Smooth muscle cell (in vitro differentiated cells): ENCODE data around the gene FEV. TPM values are rescaled to one million over a fixed set of nuclear protein-coding genes. Genes with fewer than 3 reads are reported as not detected.

ENCODE experiments used
- DNase-seq: peaks from one replicate; lab custom pipeline; 2025; ENCODE audit not compliant: unreplicated experiment; lab: John Stamatoyannopoulos, UW
- H2AFZ ChIP-seq: fragments of 200-600 bp; sonication (generic); 2 replicates; pipeline ENCODE4 v1.6.0; 2016; ENCODE audit warnings: antibody characterized with exemption, low read depth, mild to moderate bottlenecking
- H3F3A ChIP-seq: fragments of 200-600 bp; sonication (generic); 2 replicates; pipeline ENCODE4 v1.6.0; 2017; ENCODE audit warnings: antibody characterized with exemption, low read depth
- H3K27ac ChIP-seq: fragments of 200-600 bp; sonication (generic); 2 replicates; pipeline ENCODE4 v1.5.1; 2016; ENCODE audit warnings: low read depth, mild to moderate bottlenecking
- H3K27me3 ChIP-seq: fragments of 200-600 bp; sonication (generic); 2 replicates; pipeline ENCODE4 v1.6.1; 2016; ENCODE audit warnings: low read depth, mild to moderate bottlenecking
- H3K36me3 ChIP-seq: fragments of 200-600 bp; sonication (generic); 2 replicates; pipeline ENCODE4 v1.5.1; 2016; ENCODE audit warnings: low read depth
- H3K4me1 ChIP-seq: fragments of 200-600 bp; sonication (generic); 2 replicates; pipeline ENCODE4 v1.5.1; 2016; ENCODE audit warnings: low read depth
- H3K4me2 ChIP-seq: fragments of 200-600 bp; sonication (generic); 2 replicates; pipeline ENCODE4 v1.6.0; 2016; ENCODE audit warnings: mild to moderate bottlenecking
- H3K4me3 ChIP-seq: fragments of 200-600 bp; sonication (generic); 2 replicates; pipeline ENCODE4 v1.5.1; 2016; ENCODE audit warnings: mild to moderate bottlenecking
- H3K79me2 ChIP-seq: fragments of 200-600 bp; sonication (generic); 2 replicates; pipeline ENCODE4 v1.6.0; 2016; ENCODE audit warnings: low read depth, mild to moderate bottlenecking
- H3K9ac ChIP-seq: fragments of 200-600 bp; sonication (generic); 2 replicates; pipeline ENCODE4 v1.6.0; 2016; ENCODE audit warnings: low read depth
- H3K9me3 ChIP-seq: fragments of 200-600 bp; sonication (generic); replicated peaks from 2 replicates; pipeline ENCODE4 v1.5.1; 2016; ENCODE audit warnings: low read depth
- H4K20me1 ChIP-seq: fragments of 200-600 bp; sonication (generic); 2 replicates; pipeline ENCODE4 v1.6.0; 2016; ENCODE audit warnings: low read depth
- WGBS: methylation state at CpG from one replicate; pipeline ENCODE4 v1.1.7; 2016; ENCODE audit warnings: low lambda C conversion rate; 5-methylcytosine and 5-hydroxymethylcytosine counted together
- polyA plus RNA-seq: library from polyadenylated mRNA; unstranded; fragments of >200 nt; fragmentation: Nextera tagmentation; extraction: Ambion mirVana; gene quantifications from 2 replicates; pipeline ENCODE4 v1.2.1, GENCODE V29; 2016
- total RNA-seq: library from RNA; depleted of rRNA; stranded (reverse); fragments of >200 nt; gene quantifications from 2 replicates; pipeline ENCODE4 v1.2.3, GENCODE V29; 2014
- TF ChIP-seq, protein P1 (sequence below): fragments of 200-600 bp; sonication (generic); IDR thresholded peaks from 2 replicates; pipeline ENCODE4 v1.5.1; 2017; ENCODE audit warnings: borderline replicate concordance, mild to moderate bottlenecking, antibody characterized with exemption; ENCODE audit not compliant: insufficient read depth, poor library complexity, severe bottlenecking

Gene FEV
- total and polyA plus RNA-seq, 2 experiments from 2014 or later: not detected

- Histone ChIP-seq H3K9ac (no peak overlapping the region), H3K9me3 (no peaks in the 10 kb centered on the region), H3K36me3 (no peaks in the 10 kb centered on the region), H3K4me3 (no peak overlapping the region), H3K27ac (no peak overlapping the region), H2AFZ (no peak overlapping the region), H3K4me1 (peaks cover 19% of the 10 kb centered on the region), H3F3A (no peaks in the 10 kb centered on the region), H3K4me2 (no peak overlapping the region), H3K27me3 (peaks cover 69% of the 10 kb centered on the region), H4K20me1 (no peaks in the 10 kb centered on the region), H3K79me2 (no peaks in the 10 kb centered on the region)
- no peak for DNase-seq
- WGBS: 7% methylated on average over 7 of the region's 9 CpGs
- TF ChIP-seq, protein P1, sequence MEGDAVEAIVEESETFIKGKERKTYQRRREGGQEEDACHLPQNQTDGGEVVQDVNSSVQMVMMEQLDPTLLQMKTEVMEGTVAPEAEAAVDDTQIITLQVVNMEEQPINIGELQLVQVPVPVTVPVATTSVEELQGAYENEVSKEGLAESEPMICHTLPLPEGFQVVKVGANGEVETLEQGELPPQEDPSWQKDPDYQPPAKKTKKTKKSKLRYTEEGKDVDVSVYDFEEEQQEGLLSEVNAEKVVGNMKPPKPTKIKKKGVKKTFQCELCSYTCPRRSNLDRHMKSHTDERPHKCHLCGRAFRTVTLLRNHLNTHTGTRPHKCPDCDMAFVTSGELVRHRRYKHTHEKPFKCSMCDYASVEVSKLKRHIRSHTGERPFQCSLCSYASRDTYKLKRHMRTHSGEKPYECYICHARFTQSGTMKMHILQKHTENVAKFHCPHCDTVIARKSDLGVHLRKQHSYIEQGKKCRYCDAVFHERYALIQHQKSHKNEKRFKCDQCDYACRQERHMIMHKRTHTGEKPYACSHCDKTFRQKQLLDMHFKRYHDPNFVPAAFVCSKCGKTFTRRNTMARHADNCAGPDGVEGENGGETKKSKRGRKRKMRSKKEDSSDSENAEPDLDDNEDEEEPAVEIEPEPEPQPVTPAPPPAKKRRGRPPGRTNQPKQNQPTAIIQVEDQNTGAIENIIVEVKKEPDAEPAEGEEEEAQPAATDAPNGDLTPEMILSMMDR: no peak
Observed at GRCh38 chr2:218999881-219000568, 15.0 kb upstream of the FEV start.

- H3K4me2 ChIP-seq: no peak overlapping the region
- peaks cover 69% of the 10 kb centered on the region for H3K27me3 ChIP-seq
- no peak overlapping the region for H2AFZ ChIP-seq
- H3K4me3 ChIP-seq: no peak overlapping the region
- no peaks in the 10 kb centered on the region for H3K36me3 ChIP-seq
- no peaks in the 10 kb centered on the region for H4K20me1 ChIP-seq
- no peak overlapping the region for H3K9ac ChIP-seq
- no peaks in the 10 kb centered on the region for H3F3A ChIP-seq
- 21% methylated on average over 7 of the region's 10 CpGs for WGBS
- TF ChIP-seq, protein P1: no peak
- H3K27ac ChIP-seq: no peak overlapping the region
- H3K4me1 ChIP-seq: peaks cover 21% of the 10 kb centered on the region
- no peaks in the 10 kb centered on the region for H3K9me3 ChIP-seq
- no peak for DNase-seq
- H3K79me2 ChIP-seq: no peaks in the 10 kb centered on the region
Observed at GRCh38 chr2:218999021-218999880, 14.3 kb upstream of the FEV start.

DNA sequence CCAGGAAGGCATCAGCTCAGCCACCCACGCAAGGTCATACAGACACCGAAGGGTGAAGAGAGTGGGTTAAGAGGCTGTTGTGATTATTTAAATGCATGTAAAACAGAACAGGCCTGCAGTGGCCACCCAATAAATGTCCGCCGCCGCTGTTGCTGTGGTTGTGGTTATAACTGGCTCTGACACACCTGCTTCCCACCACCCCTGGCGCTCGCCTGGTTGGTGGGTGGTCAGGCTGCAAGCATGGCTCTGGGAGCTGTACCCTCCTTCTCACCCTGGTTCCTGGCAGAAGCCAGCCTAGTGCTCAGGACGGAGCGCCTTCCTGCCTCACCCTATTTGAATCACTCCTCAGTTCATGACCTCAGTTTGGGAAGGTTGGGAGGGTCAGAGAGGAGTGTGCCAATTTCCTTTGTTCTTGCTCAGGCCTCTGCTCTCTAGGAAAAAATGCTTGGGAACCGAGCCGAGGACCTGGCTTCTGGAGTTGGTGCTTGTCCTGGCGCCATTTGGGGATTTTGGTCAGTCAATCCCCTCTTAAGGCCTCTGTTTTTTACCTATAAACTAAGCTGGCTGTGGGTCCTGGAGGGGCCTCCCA is 13.5 kb upstream of the FEV start:
- H3F3A ChIP-seq: no peaks in the 10 kb centered on the region
- no peak overlapping the region for H3K27ac ChIP-seq
- no peak overlapping the region for H3K4me3 ChIP-seq
- H3K4me1 ChIP-seq: peaks cover 26% of the 10 kb centered on the region
- H3K79me2 ChIP-seq: no peaks in the 10 kb centered on the region
- H2AFZ ChIP-seq: no peak overlapping the region
- TF ChIP-seq, protein P1: no peak
- H3K9me3 ChIP-seq: no peaks in the 10 kb centered on the region
- no peak overlapping the region for H3K4me2 ChIP-seq
- H3K9ac ChIP-seq: no peak overlapping the region
- H4K20me1 ChIP-seq: no peaks in the 10 kb centered on the region
- H3K36me3 ChIP-seq: no peaks in the 10 kb centered on the region
- H3K27me3 ChIP-seq: peaks cover 69% of the 10 kb centered on the region
- WGBS: 77% methylated on average over 12 of the region's 12 CpGs
- no peak for DNase-seq
